WTC11 (cell line): ENCODE results near the gene GLI2. TPM values are rescaled to one million over a fixed set of nuclear protein-coding genes. Genes with fewer than 3 reads are reported as not detected.

Experiments
- ATAC-seq: fragments of 200-7000 bp; cut with Tn5 transposase; 2 replicates; pipeline ENCODE4 v1.10.0; 2021; ENCODE audit warnings: mild to moderate bottlenecking, moderate library complexity
- CTCF ChIA-PET: fragments of 300-600 bp; sonication (Branson Sonifier 250); formaldehyde crosslinking; loops from one replicate; lab custom pipeline; 2021; ENCODE audit warnings: antibody characterized with exemption; lab: Charles Lee
- POLR2A ChIA-PET: fragments of 350-600 bp; sonication (Branson Sonifier 250); formaldehyde crosslinking; loops from one replicate; lab custom pipeline; 2021; ENCODE audit warnings: antibody characterized with exemption; lab: Charles Lee
- DNase-seq: peaks from one replicate; pipeline ENCODE4 v3.0.0; 2021; ENCODE audit warnings: low spot score
- H3K27ac Mint-ChIP-seq: 2 replicates; pipeline ENCODE4 v1.8.0; 2021; ENCODE audit warnings: mixed read lengths
- H3K27me3 Mint-ChIP-seq: 2 replicates; pipeline ENCODE4 v1.8.0; 2021; ENCODE audit warnings: low read depth, mild to moderate bottlenecking, moderate library complexity, mixed read lengths
- H3K36me3 Mint-ChIP-seq: 2 replicates; pipeline ENCODE4 v1.8.0; 2021; ENCODE audit warnings: mixed read lengths
- H3K4me1 Mint-ChIP-seq: 2 replicates; pipeline ENCODE4 v1.8.0; 2022; ENCODE audit warnings: mixed read lengths
- H3K4me3 Mint-ChIP-seq: 2 replicates; pipeline ENCODE4 v1.8.0; 2021; ENCODE audit warnings: mild to moderate bottlenecking, moderate library complexity, mixed read lengths
- H3K9me3 Mint-ChIP-seq: 2 replicates; pipeline ENCODE4 v1.8.0; 2021; ENCODE audit warnings: mixed read lengths
- AFF4 ChIP-seq: sonication (generic); formaldehyde crosslinking; IDR thresholded peaks from 2 replicates; pipeline ENCODE4 v1.8.1; 2023; ENCODE audit warnings: mild to moderate bottlenecking, missing genetic modification reagents, borderline replicate concordance
- ATF1 ChIP-seq: sonication (generic); formaldehyde crosslinking; IDR thresholded peaks from 2 replicates; pipeline ENCODE4 v1.8.1; 2023; ENCODE audit warnings: mild to moderate bottlenecking, moderate library complexity, missing genetic modification reagents
- ATF3 ChIP-seq: sonication (generic); formaldehyde crosslinking; conservative IDR thresholded peaks from 2 replicates; pipeline ENCODE4 v1.8.1; 2022; ENCODE audit warnings: mild to moderate bottlenecking, missing genetic modification reagents
- ATF6 ChIP-seq: sonication (generic); formaldehyde crosslinking; IDR thresholded peaks from 2 replicates; pipeline ENCODE4 v1.8.1; 2023; ENCODE audit warnings: mild to moderate bottlenecking, missing genetic modification reagents
- E2F5 ChIP-seq: sonication (generic); formaldehyde crosslinking; IDR thresholded peaks from 2 replicates; pipeline ENCODE4 v1.8.1; 2022; ENCODE audit warnings: mild to moderate bottlenecking, moderate library complexity, missing genetic modification reagents
- ESRRA ChIP-seq: sonication (generic); formaldehyde crosslinking; IDR thresholded peaks from 2 replicates; pipeline ENCODE4 v1.8.1; 2022; ENCODE audit warnings: mild to moderate bottlenecking, missing genetic modification reagents, borderline replicate concordance
- ETV6 ChIP-seq: sonication (generic); formaldehyde crosslinking; IDR thresholded peaks from 2 replicates; pipeline ENCODE4 v1.8.1; 2022; ENCODE audit warnings: mild to moderate bottlenecking, missing genetic modification reagents
- FOXJ3 ChIP-seq: sonication (generic); formaldehyde crosslinking; IDR thresholded peaks from 2 replicates; pipeline ENCODE4 v1.9.0; 2021; ENCODE audit warnings: missing genetic modification reagents, mild to moderate bottlenecking, borderline replicate concordance
- FOXK1 ChIP-seq: sonication (generic); formaldehyde crosslinking; IDR thresholded peaks from 2 replicates; pipeline ENCODE4 v1.8.0; 2022; ENCODE audit warnings: mild to moderate bottlenecking, moderate library complexity, missing genetic modification reagents
- FOXP1 ChIP-seq: sonication (generic); formaldehyde crosslinking; IDR thresholded peaks from 2 replicates; pipeline ENCODE4 v1.8.0; 2022; ENCODE audit warnings: missing genetic modification reagents, mild to moderate bottlenecking, moderate library complexity, borderline replicate concordance
- FOXP4 ChIP-seq: sonication (generic); formaldehyde crosslinking; IDR thresholded peaks from 2 replicates; pipeline ENCODE4 v1.8.0; 2022; ENCODE audit warnings: mild to moderate bottlenecking, missing genetic modification reagents
- MXD4 ChIP-seq: fragments of 250-450 bp; sonication (Bioruptor Pico); IDR thresholded peaks from 2 replicates; pipeline ENCODE4 v1.8.0; 2021; ENCODE audit warnings: mild to moderate bottlenecking, moderate library complexity, borderline replicate concordance
- NFATC4 ChIP-seq: fragments of 250-450 bp; sonication (Bioruptor Pico); IDR thresholded peaks from 2 replicates; pipeline ENCODE4 v1.9.0; 2021; ENCODE audit warnings: mild to moderate bottlenecking
- NR2C2 ChIP-seq: sonication (generic); formaldehyde crosslinking; IDR thresholded peaks from 2 replicates; pipeline ENCODE4 v1.8.0; 2022; ENCODE audit warnings: mild to moderate bottlenecking, missing genetic modification reagents
- SMAD4 ChIP-seq: sonication (generic); formaldehyde crosslinking; IDR thresholded peaks from 2 replicates; pipeline ENCODE4 v1.8.0; 2022; ENCODE audit warnings: mild to moderate bottlenecking, missing genetic modification reagents
- TCF7 ChIP-seq: sonication (generic); formaldehyde crosslinking; IDR thresholded peaks from 2 replicates; pipeline ENCODE4 v1.8.0; 2022; ENCODE audit warnings: mild to moderate bottlenecking, low read depth, missing genetic modification reagents, moderate library complexity
- ZBTB21 ChIP-seq: sonication (generic); formaldehyde crosslinking; IDR thresholded peaks from 2 replicates; pipeline ENCODE4 v1.8.1; 2023; ENCODE audit warnings: mild to moderate bottlenecking, missing genetic modification reagents, borderline replicate concordance
- ZNF121 ChIP-seq: sonication (generic); formaldehyde crosslinking; IDR thresholded peaks from 2 replicates; pipeline ENCODE4 v1.8.0; 2023; ENCODE audit warnings: missing genetic modification reagents
- ZNF219 ChIP-seq: sonication (generic); formaldehyde crosslinking; IDR thresholded peaks from 2 replicates; pipeline ENCODE4 v1.8.0; 2023; ENCODE audit warnings: missing genetic modification reagents, mild to moderate bottlenecking, borderline replicate concordance
- ZNF232 ChIP-seq: sonication (generic); formaldehyde crosslinking; IDR thresholded peaks from 2 replicates; pipeline ENCODE4 v1.8.0; 2022; ENCODE audit warnings: mild to moderate bottlenecking, missing genetic modification reagents
- ZNF263 ChIP-seq: sonication (generic); formaldehyde crosslinking; IDR thresholded peaks from 2 replicates; pipeline ENCODE4 v1.8.1; 2022; ENCODE audit warnings: low read depth, mild to moderate bottlenecking, moderate library complexity, missing genetic modification reagents
- ZNF317 ChIP-seq: sonication (generic); formaldehyde crosslinking; IDR thresholded peaks from 2 replicates; pipeline ENCODE4 v1.8.1; 2023; ENCODE audit warnings: low read depth, mild to moderate bottlenecking, moderate library complexity, missing genetic modification reagents, borderline replicate concordance
- ZNF396 ChIP-seq: fragments of 250-450 bp; sonication (Bioruptor Pico); IDR thresholded peaks from 2 replicates; pipeline ENCODE4 v1.8.0; 2021; ENCODE audit warnings: mild to moderate bottlenecking, moderate library complexity, borderline replicate concordance
- ZNF416 ChIP-seq: fragments of 250-450 bp; sonication (Bioruptor Pico); IDR thresholded peaks from 2 replicates; pipeline ENCODE4 v1.9.0; 2021; ENCODE audit warnings: mild to moderate bottlenecking, inconsistent platforms
- ZNF423 ChIP-seq: fragments of 250-450 bp; sonication (Bioruptor Pico); IDR thresholded peaks from 2 replicates; pipeline ENCODE4 v2.1.2; 2022; ENCODE audit warnings: mild to moderate bottlenecking, moderate library complexity
- total RNA-seq: library from RNA; stranded (reverse); gene quantifications from 3 replicates; pipeline ENCODE4 v1.2.3, GENCODE V29; 2021
- TF ChIP-seq, protein P1 (sequence below): sonication (generic); formaldehyde crosslinking; IDR thresholded peaks from 2 replicates; pipeline ENCODE4 v1.8.1; 2023; ENCODE audit warnings: mild to moderate bottlenecking, missing genetic modification reagents, moderate library complexity
- TF ChIP-seq, protein P2 (sequence below): sonication (generic); formaldehyde crosslinking; IDR thresholded peaks from 2 replicates; pipeline ENCODE4 v1.8.1; 2023; ENCODE audit warnings: mild to moderate bottlenecking, missing genetic modification reagents, moderate library complexity

The GLI2 gene
- total RNA-seq, 1 experiment from 2014 or later: 60.9 TPM

DNA sequence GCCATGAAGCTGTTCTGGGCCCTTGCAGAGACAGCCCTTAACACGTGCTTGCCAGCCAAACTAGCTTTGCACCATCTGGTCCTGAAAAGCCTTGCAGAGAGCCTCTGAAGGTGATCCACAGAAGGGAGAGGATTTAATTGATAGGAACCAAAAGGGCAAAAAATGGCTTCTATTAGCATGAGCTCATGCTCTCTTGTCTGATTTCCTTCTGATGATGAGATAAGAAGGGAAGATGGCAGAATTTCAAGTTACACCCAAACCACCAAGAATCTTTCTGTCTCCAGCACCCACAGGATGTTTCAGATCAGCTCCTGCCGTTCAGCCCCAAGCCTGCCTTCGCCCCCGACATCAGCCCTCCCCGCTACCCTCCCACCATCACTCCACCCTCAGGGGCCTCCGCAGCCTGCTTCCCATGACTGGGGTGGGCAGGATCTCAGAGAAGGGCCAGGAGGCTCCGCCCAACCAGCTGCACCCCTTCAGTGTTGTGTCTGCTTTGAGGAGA is 23.4 kb upstream of the GLI2 start (continued):
- TF ChIP-seq FOXP4: no peak
- no peak for TF ChIP-seq ETV6 (CRISPR knock-in tag)
- no peak for TF ChIP-seq TCF7 (CRISPR knock-in tag)
- TF ChIP-seq ESRRA (CRISPR knock-in tag): no peak
- TF ChIP-seq, protein P1, sequence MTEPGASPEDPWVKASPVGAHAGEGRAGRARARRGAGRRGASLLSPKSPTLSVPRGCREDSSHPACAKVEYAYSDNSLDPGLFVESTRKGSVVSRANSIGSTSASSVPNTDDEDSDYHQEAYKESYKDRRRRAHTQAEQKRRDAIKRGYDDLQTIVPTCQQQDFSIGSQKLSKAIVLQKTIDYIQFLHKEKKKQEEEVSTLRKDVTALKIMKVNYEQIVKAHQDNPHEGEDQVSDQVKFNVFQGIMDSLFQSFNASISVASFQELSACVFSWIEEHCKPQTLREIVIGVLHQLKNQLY (CRISPR knock-in tag): no peak
- no peak for TF ChIP-seq ZNF232 (CRISPR knock-in tag)
- no peak for TF ChIP-seq AFF4 (CRISPR knock-in tag)
- no peak for TF ChIP-seq ATF1 (CRISPR knock-in tag)
- TF ChIP-seq ZNF416: no peak
- no peak for TF ChIP-seq ATF3 (CRISPR knock-in tag)
- TF ChIP-seq, protein P2, sequence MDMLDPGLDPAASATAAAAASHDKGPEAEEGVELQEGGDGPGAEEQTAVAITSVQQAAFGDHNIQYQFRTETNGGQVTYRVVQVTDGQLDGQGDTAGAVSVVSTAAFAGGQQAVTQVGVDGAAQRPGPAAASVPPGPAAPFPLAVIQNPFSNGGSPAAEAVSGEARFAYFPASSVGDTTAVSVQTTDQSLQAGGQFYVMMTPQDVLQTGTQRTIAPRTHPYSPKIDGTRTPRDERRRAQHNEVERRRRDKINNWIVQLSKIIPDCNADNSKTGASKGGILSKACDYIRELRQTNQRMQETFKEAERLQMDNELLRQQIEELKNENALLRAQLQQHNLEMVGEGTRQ: no peak

GRCh38 chr2:120715353-120715752 is 20.3 kb upstream of the GLI2 start:
- peaks cover 44% of the 10 kb centered on the region for H3K4me1 Mint-ChIP-seq
- DNase-seq (no peak), ATAC-seq (no peak)
- H3K36me3 Mint-ChIP-seq: no peaks in the 10 kb centered on the region
- H3K27ac Mint-ChIP-seq: no peak overlapping the region
- ChIA-PET CTCF (no interaction called here), POLR2A (no interaction called here)
- H3K4me3 Mint-ChIP-seq: no peak overlapping the region
- H3K27me3 Mint-ChIP-seq: peaks cover 66% of the 10 kb centered on the region
- H3K9me3 Mint-ChIP-seq: no peaks in the 10 kb centered on the region
- TF ChIP-seq ZNF219 (CRISPR knock-in tag) (no peak), ATF6 (no peak), FOXJ3 (CRISPR knock-in tag) (no peak), MXD4 (CRISPR knock-in tag) (no peak), ZNF317 (CRISPR knock-in tag) (no peak), ZNF396 (CRISPR knock-in tag) (no peak), SMAD4 (CRISPR knock-in tag) (no peak), ZNF263 (no peak), NFATC4 (no peak), NR2C2 (CRISPR knock-in tag) (no peak), ZBTB21 (CRISPR knock-in tag) (no peak), ZNF121 (CRISPR knock-in tag) (no peak), E2F5 (no peak), FOXK1 (CRISPR knock-in tag) (no peak), ZNF416 (no peak), ZNF423 (CRISPR knock-in tag) (no peak), FOXP1 (CRISPR knock-in tag) (no peak)
- TF ChIP-seq, protein P1 (CRISPR knock-in tag): no peak
